ENCODE results near the gene RGL3. TPM values are rescaled to one million over a fixed set of nuclear protein-coding genes. Genes with fewer than 3 reads are reported as not detected.

Gene RGL3
- total and polyA plus RNA-seq, 10 of the 15 experiments (the other 5 are each of a cell fraction or from before 2014, with no cell fraction given), result not detected

- WGBS (ENCODE audit: insufficient coverage, insufficient replicate concordance, low lambda C conversion rate, missing lambda C conversion rate), result 85% methylated on average over 35 of the region's 35 CpGs
- Histone ChIP-seq H3K27me3 (replicated peaks in 1 of 2; ENCODE audit: control insufficient read depth in 2 of 2, insufficient read depth in 2 of 2, low read length in 1 of 2) (no peaks in the 10 kb centered on the region), H3K79me2 (ENCODE audit: control insufficient read depth, insufficient read depth, low read length) (no peaks in the 10 kb centered on the region), H3K9me3 (replicated peaks; ENCODE audit: control insufficient read depth, insufficient read depth, low read length) (no peaks in the 10 kb centered on the region), H2AFZ (ENCODE audit: control insufficient read depth, low read depth, low read length) (no peak overlapping the region), H3K9ac (ENCODE audit: control insufficient read depth, insufficient read depth, low read length) (no peak overlapping the region), H3K27ac (ENCODE audit: control insufficient read depth, insufficient read depth) (no peak overlapping the region), H3K4me2 (ENCODE audit: control insufficient read depth, insufficient read depth) (no peak overlapping the region), H3K36me3 (ENCODE audit: control insufficient read depth in 2 of 2, insufficient read depth in 2 of 2, low read length in 1 of 2) (no peaks in the 10 kb centered on the region), H3K4me1 (ENCODE audit: control insufficient read depth, insufficient read depth, low read length) (no peaks in the 10 kb centered on the region), H4K20me1 (ENCODE audit: control insufficient read depth, insufficient read depth) (no peaks in the 10 kb centered on the region), H3K4me3 (no peak overlapping the region)
- DNase-seq (ENCODE audit: low read depth, low spot score) (no peak), FAIRE-seq (no peak), ATAC-seq (no peak)
- RAD21 ChIA-PET (ENCODE audit: unreplicated experiment), result interaction anchor here (1.4 kb wide), 1 partner anchor 12 kb away, joined by 5 read pairs; the partner anchor contains the start of gene SWSAP1
- TF ChIP-seq EP300 (IDR thresholded peaks at IDR 0.05; ENCODE audit: borderline replicate concordance in 1 of 2, control insufficient read depth in 1 of 2, low read depth in 2 of 2, low read length in 2 of 2) (no peak), TAF1 (IDR thresholded peaks at IDR 0.05; ENCODE audit: borderline replicate concordance, low read depth, low read length) (no peak), SIX5 (IDR thresholded peaks at IDR 0.05; ENCODE audit: low read depth, low read length, severe bottlenecking) (no peak), YBX1 (IDR thresholded peaks at IDR 0.05) (no peak)
- intact Hi-C loops (cut with micrococcal nuclease; ENCODE audit: unreplicated experiment), result no loop called here
- SMC1A ChIA-PET (ENCODE audit: uncharacterized antibody, unreplicated experiment), result no interaction called here
- CTCF ChIA-PET, result no interaction called here
- in situ Hi-C loops (cut with MboI), result no loop called here
- no TSS peak for BruUV-seq (replicated peaks)
- POLR2A ChIA-PET, result no interaction called here
These were observed 57.1 kb downstream of the RGL3 start for GRCh38 chr19:11361771-11362731.

GRCh38 chr19:11361037-11361770 lies 57.9 kb downstream of the RGL3 start:
- no TSS peak for BruUV-seq (replicated peaks)
- TF ChIP-seq HSF1 (IDR thresholded peaks at IDR 0.05; ENCODE audit: low read depth, low read length) (no peak), JUNB (IDR thresholded peaks at IDR 0.05) (no peak), CBX3 (IDR thresholded peaks at IDR 0.05; ENCODE audit: borderline replicate concordance, low read depth) (no peak), SIN3A (IDR thresholded peaks at IDR 0.05; ENCODE audit: low read depth, low read length) (no peak), ELK1 (IDR thresholded peaks at IDR 0.05; ENCODE audit: low read depth, low read length) (no peak)

More at GRCh38 chr19:11361037-11361770, 57.9 kb downstream of the RGL3 start:
- Histone ChIP-seq H3K4me2 (ENCODE audit: control insufficient read depth, insufficient read depth) (no peak overlapping the region), H3K36me3 (ENCODE audit: control insufficient read depth in 2 of 2, insufficient read depth in 2 of 2, low read length in 1 of 2) (no peaks in the 10 kb centered on the region), H3K9me3 (replicated peaks; ENCODE audit: control insufficient read depth, insufficient read depth, low read length) (no peaks in the 10 kb centered on the region), H3K9ac (ENCODE audit: control insufficient read depth, insufficient read depth, low read length) (no peak overlapping the region), H3K4me3 (no peak overlapping the region), H3K4me1 (ENCODE audit: control insufficient read depth, insufficient read depth, low read length) (no peaks in the 10 kb centered on the region), H3K79me2 (ENCODE audit: control insufficient read depth, insufficient read depth, low read length) (no peaks in the 10 kb centered on the region), H3K27me3 (replicated peaks in 1 of 2; ENCODE audit: control insufficient read depth in 2 of 2, insufficient read depth in 2 of 2, low read length in 1 of 2) (no peaks in the 10 kb centered on the region), H4K20me1 (ENCODE audit: control insufficient read depth, insufficient read depth) (no peaks in the 10 kb centered on the region), H3K27ac (ENCODE audit: control insufficient read depth, insufficient read depth) (no peak overlapping the region), H2AFZ (ENCODE audit: control insufficient read depth, low read depth, low read length) (no peak overlapping the region)
- WGBS (ENCODE audit: insufficient coverage, insufficient replicate concordance, low lambda C conversion rate, missing lambda C conversion rate), result 84% methylated on average over 43 of the region's 43 CpGs
- SMC1A ChIA-PET (ENCODE audit: uncharacterized antibody, unreplicated experiment), result no interaction called here
- in situ Hi-C loops (cut with MboI), result no loop called here
- intact Hi-C loops (cut with micrococcal nuclease; ENCODE audit: unreplicated experiment), result no loop called here
- FAIRE-seq, result no peak
- POLR2A ChIA-PET, result interaction anchor here (0.6 kb wide), 1 partner anchor 30 kb away, joined by 6 read pairs; no protein-coding TSS in a partner anchor
- DNase-seq (ENCODE audit: low read depth, low spot score), result no peak
- RAD21 ChIA-PET (ENCODE audit: unreplicated experiment), result no interaction called here
- ATAC-seq, result no peak
- CTCF ChIA-PET, result interaction anchor here (0.8 kb wide), 1 partner anchor 121 kb away, joined by 3 read pairs; no protein-coding TSS in a partner anchor

Data from GM12878 (cell line).